ENCODE measurements around the gene SKOR1.

The SKOR1 gene

GRCh38 chr15:67854358-67854757 is 29.0 kb downstream of the SKOR1 start:
- DNase-seq: no peak

- DNase-seq: no peak
Measured at GRCh38 chr15:67855842-67856241, 30.5 kb downstream of the SKOR1 start.

DNA sequence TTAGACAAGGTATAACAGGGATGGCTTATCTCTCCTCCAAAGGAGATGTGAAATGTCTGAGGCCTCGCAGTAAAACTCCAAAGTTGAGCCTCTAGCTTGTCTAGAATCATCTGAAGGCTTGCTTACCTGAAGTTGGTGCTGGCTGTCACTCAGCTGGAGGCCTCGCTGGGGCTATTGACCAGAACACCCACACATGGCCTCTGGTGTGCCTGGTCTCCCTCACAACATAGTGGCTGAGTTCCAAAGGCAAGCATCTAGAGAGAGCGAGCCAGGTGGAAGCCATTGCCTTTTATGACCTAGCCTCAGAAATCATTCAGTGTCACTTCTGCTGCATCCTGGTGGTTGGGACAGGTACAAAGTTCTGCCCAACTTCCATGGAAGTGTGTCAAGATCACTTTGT is 31.9 kb downstream of the SKOR1 start:
- no peak for DNase-seq

GRCh38 chr15:67859331-67859946 is 34.1 kb downstream of the SKOR1 start:
- no peak for DNase-seq

GRCh38 chr15:67861983-67862382 is 36.7 kb downstream of the SKOR1 start:
- DNase-seq: no peak

DNA sequence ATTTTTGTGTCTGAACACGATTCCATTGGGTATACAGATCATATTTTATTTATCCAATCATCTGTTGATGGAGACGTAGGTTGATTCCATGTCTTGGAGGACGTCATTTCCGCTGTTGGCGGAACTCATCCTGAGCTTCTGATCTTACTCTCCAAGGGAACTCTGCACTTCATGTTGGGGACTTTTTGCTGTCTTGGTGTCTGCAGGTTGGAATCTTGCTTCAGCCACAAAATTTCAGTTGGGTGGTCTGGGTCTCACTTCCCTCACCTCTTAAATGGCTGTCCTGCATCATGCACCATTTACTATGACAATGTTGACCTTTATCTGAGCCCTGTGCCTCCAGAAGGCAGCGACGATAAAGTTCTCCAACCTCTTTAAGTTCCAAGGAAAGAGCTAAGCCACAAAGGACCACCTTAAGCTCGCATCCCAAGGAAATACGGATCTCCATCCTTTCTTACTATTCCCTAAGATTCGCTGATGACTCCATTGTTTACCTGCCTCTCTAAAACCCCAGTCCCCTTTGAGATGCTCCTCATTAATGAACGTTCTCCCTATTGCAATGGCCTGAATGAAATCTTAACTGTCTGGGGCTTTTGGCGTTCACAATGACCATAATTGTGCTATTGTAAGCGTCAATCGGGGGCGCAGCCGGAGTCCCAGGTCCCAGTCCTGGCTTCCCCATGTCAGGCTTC is 37.6 kb downstream of the SKOR1 start:
- DNase-seq: no peak

DNA sequence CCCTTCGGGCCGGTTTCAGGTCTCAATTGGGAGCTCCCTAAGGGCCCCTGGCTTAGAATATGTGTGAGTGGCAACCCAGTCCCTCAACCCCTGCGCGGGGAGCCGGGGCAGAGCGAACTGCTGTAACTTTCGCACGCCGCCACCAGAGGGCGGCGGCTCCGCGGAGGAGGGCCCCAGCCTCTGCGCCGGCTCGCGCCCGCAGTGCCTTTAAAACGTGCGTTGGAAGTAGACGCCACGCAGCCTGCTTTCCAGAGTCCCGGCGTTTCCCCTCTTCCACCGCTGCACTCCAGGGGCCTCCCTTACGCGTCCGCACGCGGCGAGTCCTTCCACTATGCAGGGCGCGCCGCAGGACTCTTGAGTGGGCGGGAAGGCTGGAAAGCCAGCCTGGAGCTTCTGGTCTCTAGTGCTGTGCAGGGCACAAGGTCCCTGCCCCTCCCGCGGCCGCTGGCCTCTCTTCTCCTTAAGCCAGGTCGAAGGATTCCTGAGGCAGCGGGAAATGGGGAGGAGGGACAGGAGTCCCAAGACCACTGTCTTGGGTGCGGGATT is 38.2 kb downstream of the SKOR1 start:
- peak; percentile 29 to 65 (median 58) for DNase-seq

DNA sequence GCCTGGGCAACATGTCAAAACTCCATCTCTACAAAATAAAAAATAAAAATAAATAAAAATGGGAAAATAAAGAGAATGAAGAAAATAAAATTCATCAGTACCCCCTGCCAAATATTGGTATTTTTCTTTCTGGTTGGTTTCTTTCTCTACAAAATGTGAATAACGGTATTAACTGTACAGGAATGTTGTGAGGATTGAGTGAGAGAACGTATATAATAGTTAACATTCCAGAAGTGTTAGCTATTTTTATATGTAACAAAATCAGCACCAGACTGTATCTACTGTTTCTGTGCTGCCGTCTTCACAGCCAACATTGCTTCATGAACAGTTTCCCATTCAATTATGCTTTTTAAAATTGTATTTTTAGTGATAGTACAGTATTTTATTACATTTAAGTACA is 40.0 kb downstream of the SKOR1 start:
- DNase-seq: no peak

GRCh38 chr15:67865766-67866165 is 40.5 kb downstream of the SKOR1 start:
- DNase-seq: no peak

DNA sequence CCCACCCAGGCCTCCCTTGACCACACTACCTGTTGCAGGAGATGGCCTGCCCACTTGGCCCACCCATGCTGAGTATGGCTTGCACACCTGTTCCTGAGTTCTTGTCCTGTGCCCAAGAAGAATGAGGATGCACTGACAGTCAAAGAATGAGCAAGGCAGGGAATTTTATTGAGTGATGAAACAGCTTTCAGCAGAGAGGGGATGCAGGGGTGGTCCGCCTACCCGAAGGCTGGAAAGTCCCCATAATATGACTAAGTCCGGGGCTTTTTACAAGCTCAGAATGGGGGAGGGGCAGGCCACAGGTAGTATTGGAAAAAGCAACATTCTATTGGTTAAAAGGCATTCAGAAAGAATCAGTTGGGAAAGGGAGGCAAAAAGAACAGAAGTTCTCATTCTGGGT is 44.4 kb downstream of the SKOR1 start:
- no peak for DNase-seq

DNA sequence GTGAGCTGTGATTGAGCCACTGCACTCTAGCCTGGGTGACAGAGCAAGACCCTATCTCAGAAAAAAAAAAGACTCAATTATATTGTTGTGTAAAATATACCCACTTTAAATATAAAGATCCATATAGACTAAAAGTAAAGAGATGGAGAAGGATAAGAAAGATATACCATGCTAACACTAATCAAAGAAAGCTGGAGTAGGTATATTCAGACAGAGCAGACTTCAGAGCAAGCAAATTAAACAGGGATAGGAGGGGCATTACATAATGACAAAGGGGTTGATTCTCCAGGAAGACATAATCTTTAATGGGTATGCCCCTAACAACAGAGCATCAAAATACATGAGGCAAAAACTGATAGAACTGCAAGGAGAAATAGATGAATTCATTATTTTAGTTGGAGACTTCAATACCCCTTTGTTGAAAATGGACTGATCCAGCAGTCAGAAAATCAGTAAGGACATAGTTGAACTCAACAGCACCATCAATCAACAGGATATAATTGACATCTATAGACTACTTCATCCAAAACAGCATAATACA is 45.6 kb downstream of the SKOR1 start:
- no peak for DNase-seq

DNA sequence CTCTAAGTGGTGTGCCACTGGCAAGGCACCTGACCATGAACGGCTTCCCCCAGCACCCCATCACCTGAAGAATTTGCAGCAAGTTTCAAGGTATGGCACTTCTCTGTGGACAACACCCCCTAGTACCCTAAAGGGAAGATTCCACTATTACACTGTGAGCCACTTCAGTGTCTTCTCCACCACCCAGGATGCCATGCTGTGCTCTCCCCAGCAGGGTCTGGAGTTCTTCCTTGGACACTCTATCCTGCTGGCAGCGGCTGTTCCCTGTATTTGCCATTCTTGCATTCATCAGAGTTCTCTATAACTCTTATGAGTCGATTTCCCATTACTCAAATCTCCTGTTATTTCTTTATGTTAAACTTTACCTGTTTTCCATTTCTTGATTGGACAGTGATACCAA is 48.5 kb downstream of the SKOR1 start:
- DNase-seq: no peak

GRCh38 chr15:67878712-67879206 is 53.5 kb downstream of the SKOR1 start:
- no peak for DNase-seq

- no peak for DNase-seq
Measured at GRCh38 chr15:67879440-67880129, 54.3 kb downstream of the SKOR1 start.

- DNase-seq: no peak
Measured at GRCh38 chr15:67880651-67881182, 55.4 kb downstream of the SKOR1 start.

GRCh38 chr15:67882487-67883233 is 57.4 kb downstream of the SKOR1 start:
- DNase-seq: no peak

GRCh38 chr15:67883234-67883773 is 58.0 kb downstream of the SKOR1 start:
- DNase-seq: no peak

- DNase-seq: no peak
Measured at GRCh38 chr15:67884009-67884408, 58.7 kb downstream of the SKOR1 start.

Data from activated naive CD4-positive, alpha-beta T cell (primary cell).